SJCRH30 (cell line): ENCODE results near the gene GABRG3. TPM values are rescaled to one million over a fixed set of nuclear protein-coding genes. Genes with fewer than 3 reads are reported as not detected.

Experiments used
- DNase-seq, 2 experiments: peaks; one replicate each; pipeline ENCODE4 v3.0.0-alpha.2; 2015 to 2020
- H3K27ac ChIP-seq: fragments of 250-450 bp; sonication (Bioruptor Pico); 2 replicates; pipeline ENCODE4 v1.5.1; 2020; ENCODE audit warnings: mild to moderate bottlenecking, moderate library complexity
- H3K27me3 ChIP-seq: fragments of 250-450 bp; sonication (Bioruptor Pico); 2 replicates; pipeline ENCODE4 v1.5.1; 2020; ENCODE audit warnings: mild to moderate bottlenecking, moderate library complexity
- H3K36me3 ChIP-seq: fragments of 250-450 bp; sonication (Bioruptor Pico); 2 replicates; pipeline ENCODE4 v1.5.1; 2020; ENCODE audit warnings: mild to moderate bottlenecking, moderate library complexity
- H3K4me1 ChIP-seq: fragments of 250-450 bp; sonication (Bioruptor Pico); 2 replicates; pipeline ENCODE4 v1.5.1; 2020; ENCODE audit warnings: mild to moderate bottlenecking, moderate library complexity
- H3K4me3 ChIP-seq: fragments of 250-450 bp; sonication (Bioruptor Pico); 2 replicates; pipeline ENCODE4 v1.5.1; 2020; ENCODE audit warnings: mild to moderate bottlenecking, moderate library complexity
- H3K9me3 ChIP-seq: fragments of 250-450 bp; sonication (Bioruptor Pico); replicated peaks from 2 replicates; pipeline ENCODE4 v1.5.1; 2020; ENCODE audit warnings: mild to moderate bottlenecking, moderate library complexity
- total RNA-seq: library from RNA; depleted of rRNA; stranded (reverse); fragments of >200 nt; shearing (Covaris generic); gene quantifications from 2 replicates; pipeline ENCODE4 v1.2.3, GENCODE V29; 2014

Gene GABRG3
- total RNA-seq, 1 experiment from 2014 or later: 4.5 TPM

DNA sequence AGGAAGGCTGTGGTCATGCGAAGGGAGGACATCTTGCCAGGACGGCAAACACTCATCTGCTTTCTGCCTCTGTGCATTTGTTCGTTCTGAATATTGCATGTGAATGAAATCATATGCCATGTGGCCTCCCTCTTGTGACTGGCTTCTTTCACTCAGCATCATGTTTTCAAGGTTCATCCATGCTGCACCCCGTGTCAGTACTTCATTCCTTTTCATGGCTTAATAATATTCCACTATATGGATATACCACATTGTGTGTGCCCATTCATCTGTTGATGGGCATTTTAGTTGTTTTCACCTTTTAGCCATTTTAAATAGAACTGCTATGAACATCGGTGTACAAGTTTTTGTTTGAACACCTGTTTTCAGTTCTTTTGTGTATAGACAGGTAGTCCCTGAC lies 118.7 kb downstream of the GABRG3 start:
- H3K27ac ChIP-seq: no peak overlapping the region
- DNase-seq: no peak
- no peaks in the 10 kb centered on the region for H3K27me3 ChIP-seq
- H3K4me3 ChIP-seq: no peak overlapping the region
- H3K36me3 ChIP-seq: no peaks in the 10 kb centered on the region
- H3K4me1 ChIP-seq: no peaks in the 10 kb centered on the region
- no peaks in the 10 kb centered on the region; the same call in 1 of the 2 replicates for H3K9me3 ChIP-seq

DNA sequence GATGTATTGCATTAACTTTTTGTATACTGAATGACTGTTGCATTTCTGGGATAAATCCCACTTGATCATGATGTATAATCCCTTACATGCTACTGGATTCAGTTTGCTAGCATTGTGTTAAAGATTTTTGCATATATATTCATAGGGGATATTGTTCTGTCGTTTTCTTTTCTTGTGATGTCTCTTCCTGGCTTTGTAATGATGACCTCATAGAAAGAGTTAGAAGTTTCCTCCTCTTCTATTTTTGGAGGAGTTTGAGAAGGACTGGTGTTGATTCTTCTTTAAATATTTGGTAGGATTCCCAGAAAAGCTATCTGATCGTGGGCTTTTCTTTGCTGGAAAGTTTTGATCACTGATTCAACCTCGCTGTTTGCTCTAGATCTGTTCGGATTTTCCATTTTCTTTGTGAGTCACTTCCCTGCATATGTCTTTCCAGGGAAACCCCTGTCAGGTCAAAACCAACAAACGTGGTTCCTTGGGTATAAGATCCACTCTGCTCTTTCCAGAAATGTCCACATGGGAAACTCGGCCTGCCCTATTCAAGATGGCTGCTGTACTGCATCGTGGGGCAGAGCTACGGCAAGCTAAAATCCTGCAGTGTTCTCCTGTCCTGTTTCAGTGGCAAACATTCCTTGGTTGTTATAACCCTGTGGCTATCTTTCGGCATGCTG lies 120.4 kb downstream of the GABRG3 start:
- Histone ChIP-seq H3K4me1 (no peaks in the 10 kb centered on the region), H3K27ac (no peak overlapping the region), H3K36me3 (no peaks in the 10 kb centered on the region), H3K27me3 (no peaks in the 10 kb centered on the region), H3K4me3 (no peak overlapping the region), H3K9me3 (no peaks in the 10 kb centered on the region; the same call in 1 of the 2 replicates)
- no peak for DNase-seq

DNA sequence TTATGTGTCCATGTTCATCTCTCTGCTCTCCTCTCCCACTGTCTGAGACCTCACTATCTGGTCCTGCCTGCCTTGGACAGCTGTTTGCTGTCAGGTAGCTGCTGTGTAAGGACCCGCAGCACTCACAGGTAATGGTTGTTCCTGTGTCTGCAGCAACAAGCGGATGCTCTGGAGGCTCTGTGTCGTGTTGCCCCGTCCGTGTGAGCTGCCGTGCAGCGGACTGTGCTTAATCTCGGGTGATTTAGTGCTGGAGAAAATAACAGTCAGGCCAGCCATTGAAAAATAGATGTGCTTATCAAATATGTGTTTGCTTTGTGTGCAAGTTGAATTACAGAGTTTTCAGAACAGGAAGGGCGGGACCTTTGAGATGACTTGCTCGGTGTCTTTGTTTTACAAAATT lies 121.4 kb downstream of the GABRG3 start:
- DNase-seq: no peak
- Histone ChIP-seq H3K4me3 (no peak overlapping the region), H3K27me3 (no peaks in the 10 kb centered on the region), H3K36me3 (no peaks in the 10 kb centered on the region), H3K9me3 (no peaks in the 10 kb centered on the region; the same call in 1 of the 2 replicates), H3K27ac (no peak overlapping the region), H3K4me1 (no peaks in the 10 kb centered on the region)

DNA sequence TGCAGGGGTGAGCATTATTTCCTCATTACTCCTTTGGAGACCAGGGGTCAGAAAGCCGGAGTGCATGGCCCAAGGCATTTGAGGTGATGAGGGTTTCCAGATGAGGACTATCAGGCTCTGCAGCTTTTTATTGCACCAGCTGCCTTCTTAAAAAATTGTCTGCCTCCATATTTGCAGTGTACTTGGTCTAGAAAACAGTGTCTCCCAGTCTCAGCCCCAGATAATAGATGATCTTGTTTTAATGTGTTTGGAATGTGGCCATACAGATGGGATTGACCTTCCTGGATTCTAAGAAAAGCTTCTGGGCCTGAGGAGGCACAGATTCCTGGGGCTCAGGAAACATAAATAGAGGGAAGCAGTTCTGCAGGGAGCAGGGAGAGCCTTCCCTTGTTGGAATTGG lies 123.3 kb downstream of the GABRG3 start:
- H3K36me3 ChIP-seq: no peaks in the 10 kb centered on the region
- DNase-seq: no peak
- H3K27me3 ChIP-seq: no peaks in the 10 kb centered on the region
- H3K4me3 ChIP-seq: no peak overlapping the region
- H3K4me1 ChIP-seq: no peaks in the 10 kb centered on the region
- no peak overlapping the region for H3K27ac ChIP-seq
- H3K9me3 ChIP-seq: no peaks in the 10 kb centered on the region; the same call in 1 of the 2 replicates

DNA sequence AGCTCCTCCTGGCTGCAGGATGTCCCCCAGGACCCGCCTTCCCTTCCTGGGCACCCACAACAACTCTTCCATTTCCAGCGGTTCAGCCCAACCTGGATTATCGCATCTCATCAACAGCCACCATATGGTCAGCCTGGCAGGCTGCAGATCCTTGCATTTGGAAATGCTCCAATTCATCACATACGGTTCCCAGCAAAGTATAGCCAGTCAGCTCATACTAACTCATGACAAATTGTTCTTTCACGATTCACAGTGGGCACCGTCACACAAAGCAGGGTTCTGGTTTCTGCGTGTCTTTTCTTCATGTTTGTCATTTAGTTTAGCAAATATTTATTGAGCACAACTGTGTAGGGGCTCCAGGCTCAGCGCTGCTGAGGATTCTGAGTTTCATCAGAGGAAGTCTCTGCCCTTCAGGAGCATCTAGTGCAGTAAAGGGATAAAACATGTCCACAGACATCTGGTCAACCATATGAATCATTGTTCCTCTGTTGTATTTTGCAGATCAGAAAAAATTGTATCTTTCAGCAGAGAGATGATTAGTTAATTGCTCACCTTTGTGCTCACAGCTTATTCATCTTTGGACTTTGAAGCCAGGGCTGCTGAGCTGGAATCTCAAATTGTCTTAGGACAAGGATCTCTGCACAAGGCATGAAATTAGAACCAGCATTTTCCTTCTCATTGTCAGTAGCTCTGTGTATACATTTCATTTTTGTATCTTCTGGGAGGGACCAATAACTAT lies 125.1 kb downstream of the GABRG3 start:
- no peaks in the 10 kb centered on the region for H3K27me3 ChIP-seq
- H3K27ac ChIP-seq: no peak overlapping the region
- no peak overlapping the region for H3K4me3 ChIP-seq
- no peaks in the 10 kb centered on the region for H3K9me3 ChIP-seq
- H3K36me3 ChIP-seq: no peaks in the 10 kb centered on the region
- no peaks in the 10 kb centered on the region for H3K4me1 ChIP-seq
- DNase-seq: no peak

DNA sequence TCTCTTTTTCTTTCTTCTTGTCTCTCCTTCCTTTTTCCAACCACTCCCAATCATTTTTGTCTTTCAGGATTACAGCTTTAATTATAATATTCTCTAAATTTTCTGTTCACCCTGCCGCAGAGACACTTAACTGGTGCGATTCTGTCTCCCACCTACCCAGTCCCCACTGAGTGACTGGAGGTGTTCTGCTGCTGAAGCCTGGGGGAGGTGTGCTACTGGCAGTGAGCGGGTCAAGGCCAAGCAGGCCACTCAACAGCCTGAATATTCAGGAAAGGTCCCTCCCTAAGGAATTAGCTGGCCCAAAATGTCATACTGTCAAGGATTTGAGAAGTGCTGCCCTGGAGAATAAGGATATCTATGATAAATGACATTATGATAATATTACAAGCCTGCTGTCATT lies 126.5 kb downstream of the GABRG3 start:
- no peaks in the 10 kb centered on the region for H3K27me3 ChIP-seq
- H3K9me3 ChIP-seq: no peaks in the 10 kb centered on the region
- H3K27ac ChIP-seq: no peak overlapping the region
- DNase-seq: no peak
- no peak overlapping the region for H3K4me3 ChIP-seq
- H3K36me3 ChIP-seq: no peaks in the 10 kb centered on the region
- H3K4me1 ChIP-seq: no peaks in the 10 kb centered on the region

DNA sequence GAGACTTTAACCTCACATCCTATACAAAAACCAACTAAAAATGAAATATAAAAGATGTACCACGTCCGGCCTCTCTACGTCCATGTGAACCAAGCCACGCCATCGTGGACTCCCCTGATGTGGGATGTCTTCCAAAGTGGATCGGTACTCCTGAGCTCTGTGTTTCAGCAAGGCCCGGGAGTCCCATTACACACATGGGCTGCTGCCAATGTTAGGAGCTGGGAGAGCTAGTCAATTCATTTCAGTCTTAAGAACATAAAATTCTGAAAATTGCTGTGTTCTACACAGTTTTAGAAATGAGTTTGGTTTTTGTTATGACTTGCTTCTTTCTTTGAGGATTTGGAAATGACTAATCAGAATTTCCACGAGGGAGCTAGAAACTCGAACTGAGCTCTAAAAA lies 131.0 kb downstream of the GABRG3 start:
- Histone ChIP-seq H3K4me1 (no peaks in the 10 kb centered on the region), H3K27ac (no peak overlapping the region), H3K9me3 (no peaks in the 10 kb centered on the region), H3K4me3 (no peak overlapping the region), H3K36me3 (no peaks in the 10 kb centered on the region), H3K27me3 (no peaks in the 10 kb centered on the region)
- no peak for DNase-seq

DNA sequence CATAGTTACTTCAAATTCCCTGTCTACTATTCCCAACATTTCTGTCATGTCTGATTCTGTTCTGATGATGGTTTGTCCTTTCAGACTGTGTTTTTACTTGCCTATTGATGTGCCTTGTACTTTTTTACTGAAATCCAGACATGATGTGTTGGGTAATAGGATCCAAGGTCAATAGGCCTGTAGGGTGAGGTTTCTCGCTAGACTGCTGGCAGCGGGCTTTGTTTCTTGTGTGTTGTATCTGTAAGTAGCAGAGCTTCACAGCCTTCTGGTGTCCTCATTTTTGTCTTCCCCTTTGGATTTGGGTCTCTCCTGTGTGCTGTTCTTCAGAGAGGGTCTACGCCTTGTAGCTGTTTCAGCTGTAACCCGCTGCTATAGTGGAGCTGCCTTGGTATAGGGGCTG lies 140.3 kb downstream of the GABRG3 start:
- Histone ChIP-seq H3K9me3 (no peaks in the 10 kb centered on the region), H3K27me3 (no peaks in the 10 kb centered on the region), H3K4me3 (no peak overlapping the region), H3K36me3 (no peaks in the 10 kb centered on the region), H3K4me1 (no peaks in the 10 kb centered on the region), H3K27ac (no peak overlapping the region)
- DNase-seq: no peak

DNA sequence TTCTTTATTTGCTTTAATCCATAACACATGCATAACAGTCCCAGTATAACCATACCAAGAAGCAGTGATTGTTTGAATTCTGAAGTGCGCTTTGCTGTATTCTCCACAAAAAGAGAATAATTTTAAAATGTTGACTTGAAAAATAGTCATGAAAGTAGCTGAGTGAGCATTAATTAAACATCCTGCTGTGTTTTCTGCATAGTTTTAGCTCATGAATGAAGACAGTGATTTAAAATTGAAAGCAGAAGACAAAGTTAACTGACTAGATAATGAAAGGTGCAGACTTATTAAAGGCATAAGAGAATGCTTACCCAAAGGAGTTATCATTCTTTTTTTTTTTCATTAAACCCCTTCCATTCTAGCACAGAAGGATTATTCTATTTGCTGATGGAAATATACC lies 143.5 kb downstream of the GABRG3 start:
- Histone ChIP-seq H3K4me3 (no peak overlapping the region), H3K36me3 (no peaks in the 10 kb centered on the region), H3K27me3 (no peaks in the 10 kb centered on the region), H3K4me1 (no peaks in the 10 kb centered on the region), H3K27ac (no peak overlapping the region), H3K9me3 (no peaks in the 10 kb centered on the region)
- DNase-seq: no peak

DNA sequence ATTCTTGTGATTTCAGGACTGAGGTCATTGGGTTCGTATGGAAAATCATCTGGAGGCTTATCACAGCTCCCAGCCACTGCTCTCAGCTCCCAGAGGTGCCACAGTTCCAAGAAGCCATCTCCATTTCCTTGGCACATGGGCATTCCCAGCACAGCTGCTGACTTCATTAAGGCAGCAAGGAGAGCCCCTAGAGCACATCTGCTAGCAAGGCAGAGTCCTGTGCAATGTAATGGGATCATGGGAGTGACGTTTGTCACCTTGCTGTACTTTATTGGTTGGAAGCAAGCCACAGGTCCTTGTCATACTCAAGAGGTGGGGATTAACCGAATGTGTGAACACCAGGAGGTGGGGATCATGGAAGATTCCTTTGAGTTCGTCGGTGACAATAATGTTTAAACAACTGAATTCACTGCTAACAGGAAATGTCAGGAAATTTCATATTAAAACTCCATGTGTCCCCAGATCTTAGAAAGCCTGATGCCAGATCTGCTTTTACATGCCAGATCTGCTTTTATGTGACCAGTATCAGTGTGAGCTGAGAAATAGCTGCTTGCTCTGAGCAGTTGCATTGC lies 148.8 kb downstream of the GABRG3 start:
- Histone ChIP-seq H3K9me3 (no peaks in the 10 kb centered on the region), H3K4me3 (no peak overlapping the region), H3K36me3 (no peaks in the 10 kb centered on the region), H3K27ac (no peak overlapping the region), H3K4me1 (peaks cover 3% of the 10 kb centered on the region; the same call in 1 of the 2 replicates), H3K27me3 (no peaks in the 10 kb centered on the region)
- no peak for DNase-seq

DNA sequence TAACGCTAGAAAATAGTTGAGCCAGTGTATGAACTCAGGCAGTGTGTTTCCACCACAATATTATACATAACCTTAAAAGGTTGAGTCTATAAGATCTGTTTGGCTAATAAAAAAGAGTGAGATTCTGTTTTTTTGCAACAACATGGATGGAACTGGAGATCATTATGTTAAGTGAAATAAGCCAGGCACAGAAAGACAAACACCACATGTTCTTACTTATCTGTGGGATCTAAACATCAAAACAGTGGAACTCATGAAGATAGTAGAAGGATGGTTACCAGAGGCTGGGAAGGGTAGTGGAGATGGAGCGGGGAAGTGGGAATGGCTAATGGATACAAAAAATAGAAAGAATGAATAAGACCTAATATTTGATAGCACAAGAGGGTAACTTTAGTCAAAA lies 150.7 kb downstream of the GABRG3 start:
- Histone ChIP-seq H3K4me3 (no peak overlapping the region), H3K27ac (no peak overlapping the region), H3K4me1 (peaks cover 6% of the 10 kb centered on the region; the same call in 1 of the 2 replicates), H3K27me3 (no peaks in the 10 kb centered on the region), H3K36me3 (no peaks in the 10 kb centered on the region), H3K9me3 (no peaks in the 10 kb centered on the region)
- no peak for DNase-seq

DNA sequence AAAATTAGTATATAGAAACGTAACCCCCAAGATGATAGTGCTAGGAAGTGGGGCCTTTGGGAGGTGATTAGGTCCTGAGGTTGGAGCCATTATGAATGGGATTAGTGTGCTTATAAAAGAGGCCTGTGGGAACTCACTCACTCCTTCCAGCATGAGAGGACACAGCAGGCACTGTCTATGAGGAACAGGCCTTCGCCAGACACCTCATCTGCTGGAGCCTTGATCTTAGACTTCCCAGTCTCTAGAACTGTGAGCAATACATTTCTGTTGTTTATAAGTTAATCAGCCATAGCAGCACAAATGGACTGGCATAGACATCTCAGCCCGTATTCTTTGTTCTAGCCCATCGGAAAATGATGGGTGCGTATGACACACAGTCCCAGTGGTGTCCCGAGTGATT lies 152.3 kb downstream of the GABRG3 start:
- no peaks in the 10 kb centered on the region for H3K9me3 ChIP-seq
- no peaks in the 10 kb centered on the region for H3K27me3 ChIP-seq
- no peak for DNase-seq
- H3K36me3 ChIP-seq: no peaks in the 10 kb centered on the region
- H3K4me3 ChIP-seq: no peak overlapping the region
- H3K4me1 ChIP-seq: peaks cover 6% of the 10 kb centered on the region; the same call in 1 of the 2 replicates
- no peak overlapping the region for H3K27ac ChIP-seq

DNA sequence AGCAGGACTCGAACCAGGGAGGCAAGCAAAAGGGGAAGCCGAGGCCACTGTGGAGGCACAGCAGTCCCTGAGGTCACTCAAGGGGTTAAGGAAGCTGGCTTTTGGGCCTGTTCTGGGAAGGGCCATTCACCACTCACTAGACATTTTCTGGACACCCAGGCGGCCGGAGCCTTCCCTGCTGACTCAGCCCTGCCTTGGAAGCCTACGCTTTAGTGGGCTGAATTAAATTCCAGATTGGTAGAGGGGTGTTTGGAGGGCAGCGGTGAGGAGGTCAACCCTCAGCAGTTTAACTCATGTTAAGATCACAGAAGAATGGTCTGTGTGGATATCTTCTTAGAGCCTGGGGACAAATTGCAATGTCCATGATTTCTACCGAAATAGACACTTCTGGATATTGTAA lies 152.8 kb downstream of the GABRG3 start:
- H3K36me3 ChIP-seq: no peaks in the 10 kb centered on the region
- DNase-seq: no peak
- no peak overlapping the region for H3K4me3 ChIP-seq
- no peaks in the 10 kb centered on the region for H3K27me3 ChIP-seq
- no peaks in the 10 kb centered on the region for H3K9me3 ChIP-seq
- H3K27ac ChIP-seq: no peak overlapping the region
- peaks cover 6% of the 10 kb centered on the region; the same call in 1 of the 2 replicates for H3K4me1 ChIP-seq

DNA sequence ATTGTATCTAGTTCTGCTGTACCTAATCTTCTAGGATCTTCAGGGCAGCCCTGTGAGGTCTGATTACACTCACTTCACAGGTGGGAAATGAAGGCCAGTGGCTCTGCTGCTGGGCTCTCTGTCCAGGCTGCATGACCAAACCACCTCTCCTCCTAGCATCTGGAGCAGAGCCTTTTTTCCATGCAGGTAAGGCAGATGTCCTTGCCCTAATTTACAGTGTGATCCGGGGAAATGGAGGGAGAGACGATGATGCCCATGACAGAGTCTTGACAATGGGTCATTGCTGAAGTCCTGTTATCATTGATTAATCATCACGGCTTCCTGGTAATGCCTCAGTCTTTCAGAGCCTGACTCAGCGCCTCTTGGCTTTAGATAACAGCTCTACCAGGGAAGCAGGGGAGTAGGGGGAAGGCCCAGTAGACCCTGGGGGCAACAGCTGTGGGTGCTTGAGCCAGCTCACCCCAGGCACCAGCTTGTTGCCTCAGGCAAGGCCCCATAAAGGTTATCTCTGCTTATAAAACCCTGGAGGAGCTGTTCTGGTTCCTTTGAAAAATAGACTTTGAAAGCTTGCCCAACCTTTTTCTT lies 153.4 kb downstream of the GABRG3 start:
- Histone ChIP-seq H3K9me3 (no peaks in the 10 kb centered on the region), H3K27ac (no peak overlapping the region), H3K36me3 (no peaks in the 10 kb centered on the region), H3K27me3 (no peaks in the 10 kb centered on the region), H3K4me3 (no peak overlapping the region), H3K4me1 (peaks cover 6% of the 10 kb centered on the region; the same call in 1 of the 2 replicates)
- DNase-seq: peak; percentile 55 to 65

DNA sequence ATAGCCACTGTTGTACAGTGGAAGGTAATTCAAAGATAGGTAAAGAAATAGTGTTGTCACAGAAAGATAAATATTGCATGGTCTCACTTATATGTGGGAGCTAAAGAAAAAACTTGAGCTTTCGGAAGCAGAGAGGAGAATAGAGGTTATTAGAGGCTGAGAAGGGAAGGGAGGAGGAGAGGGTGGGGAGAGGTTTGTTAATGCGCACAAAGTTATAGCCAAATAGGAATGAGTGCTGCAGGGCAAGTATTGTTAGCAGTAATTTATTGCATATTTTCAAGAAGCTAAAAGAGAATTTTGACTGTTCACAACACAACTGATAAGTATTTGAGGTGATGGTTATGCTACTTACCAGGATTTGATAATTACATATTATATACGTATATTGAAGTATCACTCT lies 154.2 kb downstream of the GABRG3 start:
- no peaks in the 10 kb centered on the region; the same call in 1 of the 2 replicates for H3K9me3 ChIP-seq

More for the DNA sequence above, 154.2 kb downstream of the GABRG3 start:
- H3K4me3 ChIP-seq: no peak overlapping the region
- no peak for DNase-seq
- H3K27ac ChIP-seq: no peak overlapping the region
- H3K27me3 ChIP-seq: no peaks in the 10 kb centered on the region
- peaks cover 6% of the 10 kb centered on the region; the same call in 1 of the 2 replicates for H3K4me1 ChIP-seq
- no peaks in the 10 kb centered on the region for H3K36me3 ChIP-seq
